ENCODE data around the gene ARG1.

GRCh38 chr6:131532580-131533039, 40.4 kb upstream of the ARG1 start:
- TF ChIP-seq POLR2A (IDR thresholded peaks at IDR 0.05) (no peak), CTCF (IDR thresholded peaks at IDR 0.05) (no peak)

Data from thyroid gland (tissue), 4 donors.